HG02938 (cell line): ENCODE results near the gene TMEFF1.

Source experiments
- ATAC-seq: cut with Tn5 transposase; IDR thresholded peaks from one replicate; pipeline ENCODE4 v1.9.1; 2021; ENCODE audit warnings: mild to moderate bottlenecking, moderate library complexity; ENCODE audit not compliant: unreplicated experiment

TMEFF1 gene

DNA sequence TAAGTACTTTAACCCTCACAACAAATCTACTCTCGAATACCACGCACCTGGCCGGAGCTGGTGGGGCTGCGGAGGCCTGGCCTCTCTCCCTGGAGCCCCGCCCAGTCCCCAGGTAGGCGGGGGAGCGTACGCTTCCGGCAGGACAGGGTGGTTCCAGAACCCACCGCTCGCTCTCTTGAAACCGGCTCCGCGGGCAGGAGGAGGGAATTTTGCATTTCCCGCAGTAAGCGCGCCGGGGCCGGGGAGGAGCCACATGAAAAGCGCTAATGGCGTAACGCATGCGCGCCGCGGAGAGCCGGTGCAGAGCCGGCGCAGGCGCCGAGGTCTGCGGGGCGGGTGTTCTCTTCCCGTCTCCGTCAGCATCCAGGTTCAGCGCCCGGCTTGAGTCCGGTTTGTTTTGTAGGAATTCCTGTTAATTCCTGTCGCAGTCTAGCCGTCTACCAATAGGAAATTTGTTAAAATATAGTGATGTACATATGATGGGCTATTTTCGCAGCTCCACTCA is 125.7 kb downstream of the TMEFF1 start:
- peak; percentile 67 for ATAC-seq

DNA sequence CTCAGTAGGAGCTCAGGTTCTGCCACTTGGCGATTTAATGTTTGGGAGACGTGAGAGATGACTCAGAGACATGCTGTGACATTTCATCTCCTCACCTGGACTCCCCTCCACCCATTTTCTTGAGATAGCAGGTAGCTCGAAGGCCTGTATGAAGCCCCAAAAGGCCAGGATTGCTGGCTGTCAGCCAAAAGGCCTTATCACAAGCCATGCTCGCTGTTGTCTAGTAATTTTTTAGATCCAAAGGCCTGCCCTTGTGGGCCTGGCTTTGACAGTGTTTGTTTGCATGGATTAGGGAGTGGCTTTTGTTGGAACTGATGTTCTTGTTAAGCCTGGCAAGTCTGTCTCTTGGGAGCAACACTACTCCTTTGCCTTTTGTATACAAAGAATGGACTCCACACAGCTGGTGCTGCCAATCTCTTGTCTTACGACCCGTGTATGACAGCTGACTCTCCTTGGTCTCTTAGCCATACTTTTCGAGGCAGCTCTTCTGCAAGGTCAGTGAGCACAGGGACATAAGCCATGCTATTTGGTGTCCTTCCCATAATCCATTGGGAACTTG is 127.7 kb downstream of the TMEFF1 start:
- ATAC-seq, result no peak

DNA sequence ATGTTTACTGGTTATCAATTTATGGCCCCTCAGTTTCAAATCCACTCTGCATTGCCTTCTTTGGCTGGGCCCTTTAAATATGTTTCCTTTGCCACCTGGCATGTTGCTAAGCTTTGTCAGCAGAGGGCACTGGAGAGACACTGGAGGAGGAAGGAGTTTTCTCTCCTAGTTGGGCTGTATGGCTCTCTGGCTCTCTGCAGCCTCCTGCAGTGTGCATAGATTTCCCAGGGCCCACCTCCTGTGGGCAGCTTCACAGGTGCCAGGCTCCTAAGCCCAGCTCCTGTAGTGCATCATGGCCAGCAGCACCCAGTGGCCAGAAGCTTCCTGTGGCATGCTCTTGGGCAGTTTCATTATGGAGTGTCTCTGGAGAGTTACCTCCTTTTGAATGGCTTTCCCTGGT is 128.3 kb downstream of the TMEFF1 start:
- peak; percentile 56 for ATAC-seq

GRCh38 chr9:100602342-100602801 is 129.4 kb downstream of the TMEFF1 start:
- no peak for ATAC-seq

DNA sequence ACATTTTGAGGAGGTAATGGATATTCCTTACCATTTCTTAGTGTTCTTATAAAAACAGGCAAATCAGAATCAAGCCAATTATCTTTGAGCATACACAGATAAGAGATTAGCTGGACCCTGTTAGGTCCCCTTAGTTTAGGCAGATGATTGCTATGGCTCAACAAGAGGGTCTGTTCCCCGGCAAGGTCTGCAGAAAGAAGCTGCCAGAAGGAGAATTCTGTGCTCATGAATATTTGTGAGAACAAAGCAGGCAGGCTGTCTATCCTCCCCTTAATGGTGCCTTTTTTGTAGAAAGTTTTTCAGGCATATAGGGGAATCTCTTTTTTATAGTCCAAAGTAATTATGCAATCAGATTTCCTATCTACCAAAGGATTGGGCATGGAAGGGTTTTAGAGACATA is 132.5 kb downstream of the TMEFF1 start:
- ATAC-seq, result no peak

DNA sequence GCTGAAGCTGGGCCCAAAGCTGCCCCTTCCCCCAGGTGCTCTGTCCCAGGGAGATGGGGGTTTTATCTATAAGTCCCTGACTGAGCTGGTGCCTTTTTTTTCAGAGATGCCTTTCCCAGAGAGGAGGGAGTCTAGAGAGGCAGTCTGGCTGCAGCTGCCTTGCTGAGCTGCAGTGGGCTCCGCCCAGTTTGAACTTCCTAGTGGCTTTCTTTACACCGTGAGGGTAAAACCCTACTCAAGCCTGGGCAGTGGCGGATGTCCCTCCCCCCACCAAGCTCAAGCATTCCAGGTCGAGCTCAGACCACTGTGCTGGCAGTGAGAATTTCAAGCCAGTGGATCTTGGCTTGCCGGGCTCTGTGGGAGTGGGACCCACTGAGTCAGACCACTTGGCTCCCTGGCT is 146.2 kb downstream of the TMEFF1 start:
- ATAC-seq, result no peak

DNA sequence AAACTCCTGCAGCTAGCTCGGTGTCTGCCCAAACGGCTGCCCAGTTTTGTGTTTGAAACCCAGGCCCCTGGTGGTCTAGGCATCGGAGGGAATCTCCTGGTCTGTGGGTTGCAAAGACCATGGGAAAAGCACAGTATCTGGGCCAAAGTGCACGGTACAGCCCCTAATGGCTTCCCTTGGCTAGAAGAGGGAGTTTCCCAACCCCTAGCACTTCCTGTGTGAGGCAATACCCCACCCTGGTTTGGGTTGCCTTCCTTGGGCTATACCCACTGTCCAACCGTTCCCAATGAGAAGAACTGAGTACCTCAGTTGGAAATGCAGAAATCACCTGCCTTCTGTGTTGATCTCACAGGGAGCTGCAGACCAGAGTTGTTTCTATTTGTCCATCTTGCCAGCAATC is 146.7 kb downstream of the TMEFF1 start:
- ATAC-seq, result no peak

- no peak for ATAC-seq
Measured at GRCh38 chr9:100623969-100624368, 151.0 kb downstream of the TMEFF1 start.

DNA sequence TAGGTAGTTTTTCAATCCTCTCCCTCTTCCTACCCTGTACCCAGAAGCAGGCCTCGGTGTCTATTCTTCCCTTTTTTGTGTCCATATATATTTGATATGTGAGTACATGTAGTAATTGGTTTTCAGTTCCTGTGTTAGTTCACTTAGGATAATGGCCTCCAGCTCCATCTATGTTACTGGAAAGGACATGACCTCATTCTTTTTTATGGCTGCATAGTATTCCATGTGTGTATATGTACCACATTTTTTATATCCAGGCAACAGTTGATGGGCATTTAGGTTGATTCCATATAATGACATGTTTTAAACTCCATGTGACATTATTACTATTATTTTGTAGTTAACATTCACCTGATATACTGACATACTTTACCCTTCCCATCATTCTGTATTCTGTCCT is 154.0 kb downstream of the TMEFF1 start:
- ATAC-seq, result no peak
